Activated CD8-positive, alpha-beta T cell treated with anti-CD3 and anti-CD28 coated beads, Interleukin-2, amount 10 ng/mL, durations not matched to agents 7 days and 5 days (primary cell): ENCODE data around the gene NDUFS8. TPM values are rescaled to one million over a fixed set of nuclear protein-coding genes. Genes with fewer than 3 reads are reported as not detected.

Experiments
- ATAC-seq: fragments of 150-1000 bp; cut with Tn5 transposase; one replicate; pipeline ENCODE4 v1.10.0; 2021; ENCODE audit warnings: moderate library complexity
- CTCF ChIA-PET: fragments of 350-600 bp; sonication (Branson Sonifier 250); formaldehyde crosslinking; loops from one replicate; lab custom pipeline; 2021; ENCODE audit warnings: antibody characterized with exemption; lab: Charles Lee
- POLR2A ChIA-PET: fragments of 350-600 bp; sonication (Branson Sonifier 250); formaldehyde crosslinking; loops from one replicate; lab custom pipeline; 2021; ENCODE audit warnings: antibody characterized with exemption; lab: Charles Lee
- DNase-seq: peaks from one replicate; pipeline ENCODE4 v3.0.0-alpha.2; 2020
- H3K27ac Mint-ChIP-seq: one replicate; pipeline ENCODE4 v1.8.0; 2021; ENCODE audit warnings: mild to moderate bottlenecking, mixed read lengths
- H3K27me3 Mint-ChIP-seq: one replicate; pipeline ENCODE4 v1.8.0; 2021; ENCODE audit warnings: low read depth, mixed read lengths
- H3K36me3 Mint-ChIP-seq: one replicate; pipeline ENCODE4 v1.8.0; 2021; ENCODE audit warnings: low read depth, mixed read lengths
- H3K4me1 Mint-ChIP-seq: one replicate; pipeline ENCODE4 v1.8.0; 2021; ENCODE audit warnings: low read depth, mixed read lengths
- H3K4me3 Mint-ChIP-seq: one replicate; pipeline ENCODE4 v1.8.0; 2021; ENCODE audit warnings: mild to moderate bottlenecking, mixed read lengths
- H3K9me3 Mint-ChIP-seq: one replicate; pipeline ENCODE4 v1.8.0; 2022; ENCODE audit warnings: mixed read lengths; ENCODE audit not compliant: insufficient read depth
- total RNA-seq, 2 experiments: library from RNA; stranded (reverse); gene quantifications; one replicate each; pipeline ENCODE4 v1.2.3, GENCODE V29; 2021

NDUFS8 gene
- total RNA-seq, 2 experiments from 2014 or later = 146 to 163 TPM

GRCh38 chr11:68066742-68067141 is 36.3 kb downstream of the NDUFS8 start:
- Mint-ChIP-seq H3K27me3 (no peaks in the 10 kb centered on the region), H3K4me3 (no peak overlapping the region), H3K4me1 (no peaks in the 10 kb centered on the region), H3K36me3 (peaks cover 28% of the 10 kb centered on the region), H3K27ac (no peak overlapping the region), H3K9me3 (no peaks in the 10 kb centered on the region)
- ChIA-PET CTCF (interaction anchor here (0.9 kb wide), 1 partner anchor 139 kb away, joined by 3 read pairs; no protein-coding TSS in a partner anchor), POLR2A (no interaction called here)
- ATAC-seq (no peak), DNase-seq (no peak)

- ATAC-seq = no peak
- Mint-ChIP-seq H3K9me3 (no peaks in the 10 kb centered on the region), H3K27ac (no peak overlapping the region), H3K27me3 (no peaks in the 10 kb centered on the region), H3K36me3 (peaks cover 27% of the 10 kb centered on the region), H3K4me3 (no peak overlapping the region), H3K4me1 (no peaks in the 10 kb centered on the region)
- POLR2A ChIA-PET = no interaction called here
- CTCF ChIA-PET = no interaction called here
- DNase-seq = no peak
These were observed 37.5 kb downstream of the NDUFS8 start for GRCh38 chr11:68067991-68068390.

- CTCF ChIA-PET = interaction anchor here (1.2 kb wide), 1 partner anchor 10 kb away, joined by 3 read pairs; no protein-coding TSS in a partner anchor
- Mint-ChIP-seq H3K9me3 (no peaks in the 10 kb centered on the region), H3K27ac (no peak overlapping the region), H3K4me1 (no peaks in the 10 kb centered on the region), H3K36me3 (peaks cover 17% of the 10 kb centered on the region), H3K27me3 (no peaks in the 10 kb centered on the region), H3K4me3 (no peak overlapping the region)
- no peak for ATAC-seq
- POLR2A ChIA-PET = no interaction called here
- DNase-seq = no peak
These were observed 41.0 kb downstream of the NDUFS8 start for GRCh38 chr11:68071281-68072048.

- Mint-ChIP-seq H3K9me3 (no peaks in the 10 kb centered on the region), H3K27ac (no peak overlapping the region)
These were observed 44.3 kb downstream of the NDUFS8 start for GRCh38 chr11:68074584-68075352.

GRCh38 chr11:68076371-68077042 is 46.0 kb downstream of the NDUFS8 start:
- Mint-ChIP-seq H3K36me3 (no peaks in the 10 kb centered on the region), H3K4me1 (no peaks in the 10 kb centered on the region), H3K27me3 (no peaks in the 10 kb centered on the region), H3K27ac (no peak overlapping the region), H3K4me3 (no peak overlapping the region), H3K9me3 (no peaks in the 10 kb centered on the region)
- ChIA-PET CTCF (no interaction called here), POLR2A (no interaction called here)
- no peak for ATAC-seq
- no peak for DNase-seq

More at GRCh38 chr11:68074584-68075352, 44.3 kb downstream of the NDUFS8 start:
- H3K36me3 Mint-ChIP-seq = peaks cover 9% of the 10 kb centered on the region
- ATAC-seq (no peak), DNase-seq (no peak)
- H3K4me3 Mint-ChIP-seq = no peak overlapping the region
- H3K27me3 Mint-ChIP-seq = no peaks in the 10 kb centered on the region
- H3K4me1 Mint-ChIP-seq = no peaks in the 10 kb centered on the region
- ChIA-PET CTCF (no interaction called here), POLR2A (no interaction called here)

GRCh38 chr11:68077617-68078582 is 47.4 kb downstream of the NDUFS8 start:
- Mint-ChIP-seq H3K27ac (no peak overlapping the region), H3K4me3 (no peak overlapping the region), H3K9me3 (no peaks in the 10 kb centered on the region), H3K36me3 (no peaks in the 10 kb centered on the region), H3K27me3 (no peaks in the 10 kb centered on the region), H3K4me1 (no peaks in the 10 kb centered on the region)
- ChIA-PET CTCF (no interaction called here), POLR2A (no interaction called here)
- no peak for DNase-seq
- no peak for ATAC-seq

- Mint-ChIP-seq H3K9me3 (no peaks in the 10 kb centered on the region), H3K36me3 (no peaks in the 10 kb centered on the region), H3K4me3 (no peak overlapping the region), H3K27ac (no peak overlapping the region), H3K4me1 (no peaks in the 10 kb centered on the region), H3K27me3 (no peaks in the 10 kb centered on the region)
- ChIA-PET POLR2A (no interaction called here), CTCF (no interaction called here)
- DNase-seq (no peak), ATAC-seq (no peak)
These were observed 50.4 kb downstream of the NDUFS8 start for GRCh38 chr11:68080860-68081259.

GRCh38 chr11:68081691-68082090 is 51.2 kb downstream of the NDUFS8 start:
- no peaks in the 10 kb centered on the region for H3K9me3 Mint-ChIP-seq
- DNase-seq = no peak
- POLR2A ChIA-PET = no interaction called here
- H3K4me1 Mint-ChIP-seq = no peaks in the 10 kb centered on the region
- CTCF ChIA-PET = no interaction called here
- no peak overlapping the region for H3K4me3 Mint-ChIP-seq
- no peaks in the 10 kb centered on the region for H3K27me3 Mint-ChIP-seq
- no peak overlapping the region for H3K27ac Mint-ChIP-seq
- H3K36me3 Mint-ChIP-seq = no peaks in the 10 kb centered on the region
- no peak for ATAC-seq

- ChIA-PET POLR2A (no interaction called here), CTCF (no interaction called here)
- Mint-ChIP-seq H3K4me3 (no peak overlapping the region), H3K4me1 (no peaks in the 10 kb centered on the region), H3K36me3 (no peaks in the 10 kb centered on the region), H3K27ac (no peak overlapping the region), H3K27me3 (no peaks in the 10 kb centered on the region), H3K9me3 (no peaks in the 10 kb centered on the region)
- ATAC-seq (no peak), DNase-seq (no peak)
These were observed 52.0 kb downstream of the NDUFS8 start for GRCh38 chr11:68082481-68082880.

GRCh38 chr11:68083517-68083916 is 53.0 kb downstream of the NDUFS8 start:
- H3K36me3 Mint-ChIP-seq = no peaks in the 10 kb centered on the region
- ChIA-PET POLR2A (no interaction called here), CTCF (no interaction called here)
- no peak overlapping the region for H3K4me3 Mint-ChIP-seq
- ATAC-seq (no peak), DNase-seq (no peak)
- H3K4me1 Mint-ChIP-seq = no peaks in the 10 kb centered on the region
- H3K27ac Mint-ChIP-seq = no peak overlapping the region
- no peaks in the 10 kb centered on the region for H3K27me3 Mint-ChIP-seq
- no peaks in the 10 kb centered on the region for H3K9me3 Mint-ChIP-seq
